MM.1S (cell line): ENCODE measurements around the gene C17orf113.

Source experiments
- DNase-seq: peaks from one replicate; pipeline ENCODE4 v3.0.0-alpha.2; 2015
- H2AFZ ChIP-seq: fragments of 300-600 bp; sonication (generic); 2 replicates; pipeline ENCODE4 v1.6.0; 2016; ENCODE audit warnings: antibody characterized with exemption, low read length
- H3F3A ChIP-seq: fragments of 300-600 bp; sonication (generic); 2 replicates; pipeline ENCODE4 v1.6.1; 2016; ENCODE audit warnings: mild to moderate bottlenecking, antibody characterized with exemption, low read length, moderate library complexity, mixed read lengths; ENCODE audit not compliant: insufficient read depth
- H3K27ac ChIP-seq: fragments of 300-600 bp; sonication (generic); 2 replicates; pipeline ENCODE4 v1.5.1; 2016; ENCODE audit warnings: mild to moderate bottlenecking, low read length
- H3K27me3 ChIP-seq: fragments of 300-600 bp; sonication (generic); replicated peaks from 2 replicates; pipeline ENCODE4 v1.6.0; 2016; ENCODE audit warnings: low read length; ENCODE audit not compliant: insufficient read depth
- H3K36me3 ChIP-seq: fragments of 300-600 bp; sonication (generic); replicated peaks from 2 replicates; pipeline ENCODE4 v1.6.1; 2016; ENCODE audit warnings: mild to moderate bottlenecking, low read length, mixed read lengths; ENCODE audit not compliant: insufficient read depth
- H3K4me1 ChIP-seq: fragments of 300-600 bp; sonication (generic); 2 replicates; pipeline ENCODE4 v1.6.1; 2016; ENCODE audit warnings: low read length, mixed read lengths
- H3K4me2 ChIP-seq: fragments of 300-600 bp; sonication (generic); 2 replicates; pipeline ENCODE4 v1.6.0; 2016; ENCODE audit warnings: low read depth, low read length
- H3K4me3 ChIP-seq: fragments of 300-600 bp; sonication (generic); 2 replicates; pipeline ENCODE4 v1.5.1; 2016; ENCODE audit warnings: low read length, mixed read lengths
- H3K79me2 ChIP-seq: fragments of 300-600 bp; sonication (generic); 2 replicates; pipeline ENCODE4 v1.6.1; 2016; ENCODE audit warnings: mixed run types, low read length, mixed read lengths
- H3K9ac ChIP-seq: fragments of 300-600 bp; sonication (generic); 2 replicates; pipeline ENCODE4 v1.6.1; 2016; ENCODE audit warnings: low read length, mixed read lengths
- H3K9me2 ChIP-seq: fragments of 300-600 bp; sonication (generic); replicated peaks from 2 replicates; pipeline ENCODE4 v1.6.1; 2016; ENCODE audit warnings: mild to moderate bottlenecking, low read length, mixed read lengths; ENCODE audit not compliant: insufficient read depth
- H3K9me3 ChIP-seq: fragments of 300-600 bp; sonication (generic); replicated peaks from 2 replicates; pipeline ENCODE4 v1.6.1; 2016; ENCODE audit warnings: mild to moderate bottlenecking, low read length, mixed read lengths; ENCODE audit not compliant: insufficient read depth
- H4K20me1 ChIP-seq: fragments of 300-600 bp; sonication (generic); 2 replicates; pipeline ENCODE4 v1.6.1; 2016; ENCODE audit warnings: mild to moderate bottlenecking, low read length, moderate library complexity, mixed read lengths; ENCODE audit not compliant: insufficient read depth
- EZH2 ChIP-seq: fragments of 300-600 bp; sonication (generic); optimal IDR thresholded peaks from 2 replicates; pipeline ENCODE3; 2017; ENCODE audit warnings: low read depth, mild to moderate bottlenecking, antibody characterized with exemption, low read length, mixed read lengths
- EZH2phosphoT487 ChIP-seq: fragments of 300-600 bp; sonication (generic); IDR thresholded peaks from 2 replicates; pipeline ENCODE4 v1.6.1; 2018; ENCODE audit warnings: antibody characterized with exemption, low read length
- TF ChIP-seq, protein P1 (sequence below): fragments of 300-600 bp; sonication (generic); IDR thresholded peaks from 2 replicates; pipeline ENCODE4 v1.5.1; 2016; ENCODE audit warnings: antibody characterized with exemption, low read length, mixed read lengths

C17orf113 gene

DNA sequence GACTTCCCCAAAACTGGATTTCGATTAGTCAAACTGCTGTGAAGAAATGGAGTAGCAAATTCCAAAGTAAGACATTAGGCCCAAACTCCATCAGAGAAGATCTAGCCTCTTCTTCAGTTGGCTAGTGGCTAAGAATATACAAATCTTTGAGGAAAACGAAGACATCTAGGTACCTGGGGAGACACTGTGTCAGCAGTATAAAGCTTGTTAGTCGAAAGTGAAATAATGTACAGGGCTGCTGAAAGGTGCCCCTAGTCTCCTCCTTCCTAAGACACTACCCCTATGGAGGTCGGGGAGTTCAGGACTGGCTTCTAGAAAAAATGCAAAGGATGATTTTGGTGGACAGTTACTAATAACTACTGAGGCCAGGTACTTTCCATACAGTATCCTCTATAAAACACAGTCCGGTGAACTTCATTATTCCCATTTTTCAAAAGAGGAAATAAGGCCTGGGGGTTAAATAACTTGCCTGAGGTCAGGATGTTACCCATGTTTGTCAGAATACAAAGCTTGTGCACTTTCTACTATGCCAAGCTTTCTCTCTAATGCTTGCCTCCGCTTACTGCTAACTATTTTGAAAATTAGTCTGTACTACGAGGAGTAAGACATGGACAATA, 48.1 kb downstream of the C17orf113 start:
- Histone ChIP-seq H3K9ac (no peak overlapping the region), H3K4me3 (no peak overlapping the region), H3K27ac (peak overlapping the region; percentile 13; the same call in 1 of the 2 replicates), H4K20me1 (peaks cover 9% of the 10 kb centered on the region; the same call in 1 of the 2 replicates), H3K4me2 (peak overlapping the region; percentile 27; the same call in 1 of the 2 replicates), H2AFZ (no peak overlapping the region), H3K4me1 (peaks cover 40% of the 10 kb centered on the region), H3K9me2 (no peaks in the 10 kb centered on the region), H3K9me3 (no peaks in the 10 kb centered on the region), H3K27me3 (no peaks in the 10 kb centered on the region), H3K79me2 (peaks cover 84% of the 10 kb centered on the region), H3K36me3 (peaks cover 3% of the 10 kb centered on the region; the same call in 1 of the 2 replicates), H3F3A (peaks cover 13% of the 10 kb centered on the region)
- DNase-seq, result peak; percentile 58
- TF ChIP-seq EZH2phosphoT487 (no peak), EZH2 (no peak)
- TF ChIP-seq, protein P1, sequence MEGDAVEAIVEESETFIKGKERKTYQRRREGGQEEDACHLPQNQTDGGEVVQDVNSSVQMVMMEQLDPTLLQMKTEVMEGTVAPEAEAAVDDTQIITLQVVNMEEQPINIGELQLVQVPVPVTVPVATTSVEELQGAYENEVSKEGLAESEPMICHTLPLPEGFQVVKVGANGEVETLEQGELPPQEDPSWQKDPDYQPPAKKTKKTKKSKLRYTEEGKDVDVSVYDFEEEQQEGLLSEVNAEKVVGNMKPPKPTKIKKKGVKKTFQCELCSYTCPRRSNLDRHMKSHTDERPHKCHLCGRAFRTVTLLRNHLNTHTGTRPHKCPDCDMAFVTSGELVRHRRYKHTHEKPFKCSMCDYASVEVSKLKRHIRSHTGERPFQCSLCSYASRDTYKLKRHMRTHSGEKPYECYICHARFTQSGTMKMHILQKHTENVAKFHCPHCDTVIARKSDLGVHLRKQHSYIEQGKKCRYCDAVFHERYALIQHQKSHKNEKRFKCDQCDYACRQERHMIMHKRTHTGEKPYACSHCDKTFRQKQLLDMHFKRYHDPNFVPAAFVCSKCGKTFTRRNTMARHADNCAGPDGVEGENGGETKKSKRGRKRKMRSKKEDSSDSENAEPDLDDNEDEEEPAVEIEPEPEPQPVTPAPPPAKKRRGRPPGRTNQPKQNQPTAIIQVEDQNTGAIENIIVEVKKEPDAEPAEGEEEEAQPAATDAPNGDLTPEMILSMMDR, result no peak

- Histone ChIP-seq H3K4me2 (peak overlapping the region; percentile 27; the same call in 1 of the 2 replicates), H3K4me1 (peaks cover 45% of the 10 kb centered on the region), H4K20me1 (peaks cover 9% of the 10 kb centered on the region; the same call in 1 of the 2 replicates)
These were observed 48.7 kb downstream of the C17orf113 start for GRCh38 chr17:42001729-42002128.

DNA sequence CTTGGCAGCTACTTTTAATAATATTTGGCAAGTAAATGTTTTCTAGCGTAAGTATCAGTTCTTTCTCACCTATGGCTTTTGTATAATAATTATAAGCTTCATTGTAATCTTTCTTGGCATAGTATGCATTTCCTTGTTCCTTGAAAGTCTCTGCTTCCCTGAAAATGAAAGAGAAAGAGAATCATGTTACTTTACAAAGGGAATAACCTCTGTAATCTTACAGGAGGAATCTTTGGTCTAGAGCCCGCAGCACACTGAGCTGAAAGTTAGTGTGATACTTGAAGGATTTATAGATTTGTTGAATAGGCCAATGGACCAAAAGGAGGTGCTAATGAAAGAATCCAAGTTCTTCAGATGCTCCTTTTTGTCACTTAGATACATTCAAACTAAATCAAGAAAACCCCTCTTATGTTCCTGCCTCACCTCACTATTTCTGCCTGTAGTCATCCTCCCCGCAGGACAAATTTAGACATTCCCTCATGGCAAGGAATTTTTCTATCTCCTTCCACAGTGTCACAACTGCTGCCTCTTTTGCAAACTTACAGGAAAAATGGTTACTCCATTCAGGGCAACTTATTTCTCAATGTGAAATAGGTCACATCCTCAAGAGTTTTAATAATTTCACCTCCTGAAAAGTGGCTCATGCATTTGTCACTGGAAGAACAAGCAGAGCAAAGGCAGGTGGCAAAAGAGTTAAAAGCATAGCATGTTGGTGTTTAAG, 49.8 kb downstream of the C17orf113 start:
- Histone ChIP-seq H3K36me3 (peaks cover 3% of the 10 kb centered on the region; the same call in 1 of the 2 replicates), H3F3A (peaks cover 30% of the 10 kb centered on the region), H3K9me3 (no peaks in the 10 kb centered on the region), H3K4me2 (no peak overlapping the region), H3K27ac (no peak overlapping the region), H3K9me2 (no peaks in the 10 kb centered on the region), H3K4me3 (no peak overlapping the region), H3K79me2 (peaks cover 68% of the 10 kb centered on the region), H3K9ac (no peak overlapping the region), H3K27me3 (no peaks in the 10 kb centered on the region), H3K4me1 (peaks cover 54% of the 10 kb centered on the region), H2AFZ (no peak overlapping the region), H4K20me1 (peaks cover 9% of the 10 kb centered on the region; the same call in 1 of the 2 replicates)
- DNase-seq, result no peak
- no peak for TF ChIP-seq EZH2
- TF ChIP-seq, protein P1, result no peak
- no peak for TF ChIP-seq EZH2phosphoT487

More at GRCh38 chr17:42001729-42002128, 48.7 kb downstream of the C17orf113 start:
- no peak for DNase-seq
- Histone ChIP-seq H3K9ac (no peak overlapping the region), H2AFZ (no peak overlapping the region), H3K27ac (peak overlapping the region; percentile 13; the same call in 1 of the 2 replicates), H3F3A (peaks cover 19% of the 10 kb centered on the region), H3K36me3 (peaks cover 3% of the 10 kb centered on the region; the same call in 1 of the 2 replicates), H3K27me3 (no peaks in the 10 kb centered on the region), H3K79me2 (peaks cover 78% of the 10 kb centered on the region), H3K9me3 (no peaks in the 10 kb centered on the region), H3K9me2 (no peaks in the 10 kb centered on the region), H3K4me3 (no peak overlapping the region)
- no peak for TF ChIP-seq EZH2
- TF ChIP-seq, protein P1, result no peak
- no peak for TF ChIP-seq EZH2phosphoT487
